22Rv1 (cell line): ENCODE data around the gene BICC1.

ENCODE experiments used
- H3K27ac ChIP-seq: fragments of 450-650 bp; 2 replicates; pipeline ENCODE4 v1.5.1; 2017
- CTCF ChIP-seq: fragments of 450-650 bp; IDR thresholded peaks from 2 replicates; pipeline ENCODE4 v1.5.1; 2017; ENCODE audit warnings: mild to moderate bottlenecking
- ZFX ChIP-seq: fragments of 450-650 bp; IDR thresholded peaks from 2 replicates; pipeline ENCODE4 v1.6.1; 2017; ENCODE audit warnings: antibody characterized with exemption, borderline replicate concordance

BICC1 gene

DNA sequence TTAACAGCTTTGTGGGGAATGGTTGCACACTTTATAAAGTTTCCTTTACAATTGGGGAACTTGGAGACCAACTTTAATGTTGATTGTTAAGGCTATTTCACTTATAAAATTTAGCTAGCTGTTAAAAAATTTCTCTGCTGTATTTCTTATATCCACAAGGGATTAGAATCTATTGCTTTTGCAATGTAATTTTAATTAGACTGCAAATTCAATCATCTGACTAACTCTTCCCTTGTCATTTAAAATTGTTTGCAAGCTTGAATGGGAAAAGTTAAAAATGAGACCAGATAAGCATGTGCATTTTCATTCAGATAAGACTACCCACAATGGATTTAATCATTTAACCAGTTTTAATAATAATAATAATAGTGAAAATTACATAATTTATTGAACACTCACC lies 213.2 kb downstream of the BICC1 start:
- no peak for TF ChIP-seq ZFX
- TF ChIP-seq CTCF = no peak
- no peak overlapping the region for H3K27ac ChIP-seq

DNA sequence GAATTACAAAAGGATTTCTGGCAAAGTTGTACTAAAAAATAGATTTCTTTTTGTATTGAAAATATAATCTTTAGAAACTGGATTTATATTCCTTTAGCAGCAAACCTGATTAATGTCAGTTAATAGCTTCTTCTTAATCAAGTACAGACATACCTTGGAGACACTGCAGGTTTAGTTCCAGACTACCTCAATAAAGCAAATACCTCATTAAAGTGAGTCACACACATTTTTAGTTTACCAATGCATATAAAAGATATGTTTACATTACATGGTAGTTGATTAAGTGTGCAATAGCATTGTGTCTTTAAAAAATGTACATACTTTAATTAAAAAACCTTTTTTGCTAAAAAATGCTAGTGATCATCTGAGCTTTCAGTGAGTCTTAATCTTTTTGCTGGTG lies 215.0 kb downstream of the BICC1 start:
- TF ChIP-seq CTCF (no peak), ZFX (no peak)
- H3K27ac ChIP-seq = no peak overlapping the region

DNA sequence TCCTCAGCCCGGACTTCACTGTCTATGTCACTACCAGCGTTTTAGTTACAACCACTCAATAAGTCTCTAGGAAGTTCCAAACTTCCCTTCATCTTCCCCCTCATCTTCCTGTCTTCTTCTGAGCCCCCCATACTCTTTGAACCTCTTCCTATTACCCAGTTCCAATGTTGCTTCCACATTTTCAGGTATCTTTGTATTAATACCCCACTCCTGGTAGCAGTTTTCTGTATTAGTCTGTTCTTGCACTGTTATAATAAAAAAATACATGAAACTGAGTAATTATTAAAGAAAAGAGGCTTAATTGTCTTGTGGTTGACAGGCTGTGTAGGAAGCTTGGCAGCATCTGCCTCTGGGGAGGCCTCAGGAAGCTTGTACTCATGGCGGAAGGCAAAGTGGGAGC lies 218.6 kb downstream of the BICC1 start:
- TF ChIP-seq ZFX (no peak), CTCF (no peak)

GRCh38 chr10:58733436-58733835 lies 220.8 kb downstream of the BICC1 start:
- H3K27ac ChIP-seq = no peak overlapping the region
- TF ChIP-seq ZFX (no peak), CTCF (no peak)

More for the DNA sequence above, 218.6 kb downstream of the BICC1 start:
- no peak overlapping the region for H3K27ac ChIP-seq

GRCh38 chr10:58734116-58734515 lies 221.4 kb downstream of the BICC1 start:
- TF ChIP-seq CTCF (no peak), ZFX (no peak)
- H3K27ac ChIP-seq = no peak overlapping the region

DNA sequence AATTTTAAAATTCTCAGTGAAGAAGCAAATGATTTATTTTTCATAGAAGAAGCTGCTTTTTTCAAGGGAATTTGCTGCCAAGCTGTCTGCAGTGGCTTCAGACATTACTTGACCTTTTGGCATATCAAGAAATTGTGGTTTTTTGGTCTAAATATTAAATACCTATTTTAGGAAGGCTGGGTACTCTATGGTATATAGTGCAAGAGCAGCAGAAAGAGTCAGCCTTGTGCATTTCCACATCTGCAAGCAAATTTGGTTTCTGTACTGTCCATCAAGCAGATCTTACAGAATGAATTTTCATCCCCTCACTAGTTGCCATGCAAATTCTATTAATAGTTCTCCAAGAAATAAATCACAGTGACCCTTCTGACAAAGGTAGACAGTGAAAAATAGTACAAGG lies 222.0 kb downstream of the BICC1 start:
- no peak overlapping the region for H3K27ac ChIP-seq
- TF ChIP-seq ZFX (no peak), CTCF (no peak)

DNA sequence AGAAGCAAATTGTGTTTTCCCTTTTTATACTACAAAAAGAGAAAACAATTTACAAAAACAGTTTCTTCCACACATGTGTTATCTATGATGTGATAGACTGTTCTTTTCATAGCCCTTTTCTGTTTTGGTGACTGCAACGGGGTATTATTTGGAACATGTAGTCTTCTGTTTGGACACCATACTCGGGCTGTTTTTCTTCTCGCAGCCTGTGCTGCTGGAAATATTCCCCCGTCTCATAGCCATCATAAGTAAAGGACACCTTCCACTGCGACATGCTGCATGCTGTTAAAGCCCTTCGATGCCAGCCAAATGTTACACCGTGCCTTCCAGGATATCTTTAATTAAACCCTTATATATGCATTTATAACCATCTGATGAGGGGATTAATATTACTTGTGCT lies 222.4 kb downstream of the BICC1 start:
- no peak overlapping the region for H3K27ac ChIP-seq
- TF ChIP-seq CTCF (no peak), ZFX (no peak)
